ENCODE data around the gene SFMBT2.
"Not testable (repeated sequence)": the region's sequence is repeated elsewhere in the genome, so short reads cannot be mapped to it uniquely, and the experiment has no call there.

Gene SFMBT2

GRCh38 chr10:7400068-7400715, 10.6 kb downstream of the SFMBT2 start:
- FAIRE-seq: no peak

- no peak for FAIRE-seq
These were observed 11.3 kb downstream of the SFMBT2 start for GRCh38 chr10:7399533-7399932.

- no peak for FAIRE-seq
These were observed 13.5 kb downstream of the SFMBT2 start for GRCh38 chr10:7397049-7398035.

- FAIRE-seq: not testable (repeated sequence)
These were observed 18.5 kb downstream of the SFMBT2 start for GRCh38 chr10:7392301-7392700.

- FAIRE-seq: no peak
These were observed 19.1 kb downstream of the SFMBT2 start for GRCh38 chr10:7391748-7392147.

GRCh38 chr10:7390689-7391110, 20.1 kb downstream of the SFMBT2 start:
- not testable (repeated sequence) for FAIRE-seq

- FAIRE-seq: no peak
These were observed 21.0 kb downstream of the SFMBT2 start for GRCh38 chr10:7389844-7390243.

- FAIRE-seq: no peak
These were observed 21.5 kb downstream of the SFMBT2 start for GRCh38 chr10:7389346-7389745.

GRCh38 chr10:7388602-7389001, 22.2 kb downstream of the SFMBT2 start:
- FAIRE-seq: no peak

- not testable (repeated sequence) for FAIRE-seq
These were observed 22.7 kb downstream of the SFMBT2 start for GRCh38 chr10:7388149-7388548.

- FAIRE-seq: no peak
These were observed 25.7 kb downstream of the SFMBT2 start for GRCh38 chr10:7385114-7385513.

GRCh38 chr10:7383442-7383841, 27.4 kb downstream of the SFMBT2 start:
- no peak for FAIRE-seq

GRCh38 chr10:7380704-7381241, 30.1 kb downstream of the SFMBT2 start:
- no peak for FAIRE-seq

- no peak for FAIRE-seq
These were observed 32.0 kb downstream of the SFMBT2 start for GRCh38 chr10:7378602-7379403.

- no peak for FAIRE-seq
These were observed 33.1 kb downstream of the SFMBT2 start for GRCh38 chr10:7377614-7378248.

GRCh38 chr10:7374795-7375194, 36.0 kb downstream of the SFMBT2 start:
- no peak for FAIRE-seq

GRCh38 chr10:7373039-7373438, 37.8 kb downstream of the SFMBT2 start:
- no peak for FAIRE-seq

- no peak for FAIRE-seq
These were observed 38.3 kb downstream of the SFMBT2 start for GRCh38 chr10:7372504-7372903.

GRCh38 chr10:7370511-7370910, 40.3 kb downstream of the SFMBT2 start:
- no peak for FAIRE-seq

- no peak for FAIRE-seq
These were observed 45.6 kb downstream of the SFMBT2 start for GRCh38 chr10:7365027-7365745.

GRCh38 chr10:7364474-7364873, 46.4 kb downstream of the SFMBT2 start:
- no peak for FAIRE-seq

- no peak for FAIRE-seq
These were observed 47.1 kb downstream of the SFMBT2 start for GRCh38 chr10:7363700-7364099.
